ENCODE results near the gene ATF5.
"Not testable (repeated sequence)": the region's sequence is repeated elsewhere in the genome, so short reads cannot be mapped to it uniquely, and the experiment has no call there.

The ATF5 gene

GRCh38 chr19:49950956-49951526 is 22.0 kb downstream of the ATF5 start:
- no peak for DNase-seq

GRCh38 chr19:49951806-49952478 is 22.9 kb downstream of the ATF5 start:
- no peak for DNase-seq

GRCh38 chr19:49952479-49952836 is 23.5 kb downstream of the ATF5 start:
- DNase-seq, result no peak

- DNase-seq, result no peak
Measured at GRCh38 chr19:49952906-49953305, 23.9 kb downstream of the ATF5 start.

GRCh38 chr19:49953416-49953815 is 24.4 kb downstream of the ATF5 start:
- no peak for DNase-seq

- no peak for DNase-seq
Measured at GRCh38 chr19:49954092-49954829, 25.3 kb downstream of the ATF5 start.

GRCh38 chr19:49954933-49955332 is 25.9 kb downstream of the ATF5 start:
- no peak for DNase-seq

- DNase-seq, result no peak
Measured at GRCh38 chr19:49956115-49956495, 27.1 kb downstream of the ATF5 start.

- DNase-seq, result no peak
Measured at GRCh38 chr19:49957262-49957915, 28.4 kb downstream of the ATF5 start.

GRCh38 chr19:49958144-49958543 is 29.1 kb downstream of the ATF5 start:
- DNase-seq, result not testable (repeated sequence)

- DNase-seq, result not testable (repeated sequence)
Measured at GRCh38 chr19:49958596-49958995, 29.6 kb downstream of the ATF5 start.

GRCh38 chr19:49959892-49960291 is 30.9 kb downstream of the ATF5 start:
- DNase-seq, result not testable (repeated sequence)

- not testable (repeated sequence) for DNase-seq
Measured at GRCh38 chr19:49960980-49961379, 32.0 kb downstream of the ATF5 start, which contains the start of gene SIGLEC11. TSS of gene SIGLEC11 (minus strand) at chr19:49961172. CDS start at chr19:49961081, 91 bp downstream.

- no peak for DNase-seq
Measured at GRCh38 chr19:49968279-49968922, 39.4 kb downstream of the ATF5 start.

- not testable (repeated sequence) for DNase-seq
Measured at GRCh38 chr19:49969355-49969754, 40.4 kb downstream of the ATF5 start.

- no peak for DNase-seq
Measured at GRCh38 chr19:49971991-49972411, 43.0 kb downstream of the ATF5 start.

GRCh38 chr19:49972841-49973240 is 43.8 kb downstream of the ATF5 start:
- DNase-seq, result no peak

GRCh38 chr19:49973987-49974386 is 45.0 kb downstream of the ATF5 start:
- no peak for DNase-seq

GRCh38 chr19:49975051-49975450 is 46.0 kb downstream of the ATF5 start:
- DNase-seq, result no peak

GRCh38 chr19:49976496-49976895 is 47.5 kb downstream of the ATF5 start:
- no peak for DNase-seq

- no peak for DNase-seq
Measured at GRCh38 chr19:49977076-49977475, 48.1 kb downstream of the ATF5 start.

- DNase-seq, result no peak
Measured at GRCh38 chr19:49977881-49978280, 48.9 kb downstream of the ATF5 start.

- no peak for DNase-seq
Measured at GRCh38 chr19:49978324-49978723, 49.3 kb downstream of the ATF5 start.
